Raji (cell line): ENCODE data around the gene OR5F1.

Source experiments
- POLR2A ChIP-seq: IDR thresholded peaks from 2 replicates; pipeline ENCODE4 v1.6.1; 2011; ENCODE audit warnings: low read depth, low read length, control low read depth; ENCODE audit not compliant: insufficient read depth

OR5F1 gene

GRCh38 chr11:55994525-55994924 lies at the start of gene OR5F1:
Gene OR5F1 (minus strand): TSS chr11:55994625. CDS start chr11:55994625, 0 bp downstream.
- TF ChIP-seq POLR2A = no peak

DNA sequence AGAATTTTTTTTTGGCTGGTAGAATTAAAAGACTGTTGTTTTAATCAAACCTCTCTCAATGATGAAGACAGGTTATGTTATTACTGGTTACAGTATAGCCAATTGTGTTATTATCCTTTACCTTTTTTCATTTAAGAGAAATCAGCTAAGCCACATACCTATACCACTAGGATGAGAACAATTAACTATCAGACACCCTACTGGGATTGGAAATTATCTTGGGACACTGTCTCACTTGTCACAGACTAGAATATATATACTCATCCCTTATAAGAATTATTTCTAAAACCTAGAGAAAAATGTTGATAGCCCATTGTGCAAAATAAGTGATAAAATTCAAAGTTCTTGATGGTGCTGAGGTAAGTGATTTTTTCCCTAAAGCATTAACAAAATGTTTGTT lies 32.9 kb upstream of the OR5F1 start, which contains the start of gene OR5AS1:
TSS of gene OR5AS1 (plus strand) at position 301 of the 400 bp plus-strand sequence. CDS start 2,765 bp downstream, outside the sequence.
- no peak for TF ChIP-seq POLR2A

- no peak for TF ChIP-seq POLR2A
Observed at GRCh38 chr11:56013805-56014204, 19.4 kb upstream of the OR5F1 start.

DNA sequence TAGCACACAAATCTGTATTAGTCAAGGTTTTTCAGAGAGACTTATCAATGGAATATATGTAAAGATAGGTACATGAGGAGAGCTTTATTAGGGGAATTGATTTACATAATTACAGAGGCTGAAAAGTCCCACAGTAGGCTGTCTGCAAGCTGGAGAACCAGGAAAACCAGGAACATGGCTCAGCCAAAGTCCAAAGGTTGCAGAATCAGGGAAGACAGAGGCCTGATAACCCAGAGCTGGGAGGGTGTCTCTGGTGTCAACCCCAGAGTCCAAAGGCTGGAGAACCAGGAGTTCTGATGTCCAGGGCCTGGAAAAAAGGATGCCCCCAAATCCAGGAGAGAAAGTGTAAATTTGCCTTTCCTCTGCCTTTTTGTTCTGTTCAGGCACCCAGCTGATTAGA lies 16.3 kb upstream of the OR5F1 start:
- no peak for TF ChIP-seq POLR2A

DNA sequence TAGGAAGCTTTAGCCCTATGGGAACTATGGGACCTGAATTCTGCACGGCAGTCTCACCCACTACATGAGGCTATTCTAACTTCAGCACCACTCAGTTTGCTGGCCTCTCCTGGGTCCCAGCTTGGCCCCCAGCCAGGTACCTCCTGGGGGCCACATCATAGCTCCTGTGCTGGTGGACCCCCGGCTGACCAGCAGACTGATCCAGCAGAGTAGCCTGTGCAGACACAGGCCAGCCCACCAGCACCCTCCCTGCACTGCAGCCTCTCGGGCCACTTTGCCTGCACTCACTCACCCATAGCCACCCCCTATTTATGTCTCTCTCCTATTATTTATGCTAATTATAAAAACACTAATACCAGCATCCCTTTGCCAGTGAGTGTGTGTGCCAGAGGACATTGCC lies 23.5 kb downstream of the OR5F1 start:
- TF ChIP-seq POLR2A = no peak

DNA sequence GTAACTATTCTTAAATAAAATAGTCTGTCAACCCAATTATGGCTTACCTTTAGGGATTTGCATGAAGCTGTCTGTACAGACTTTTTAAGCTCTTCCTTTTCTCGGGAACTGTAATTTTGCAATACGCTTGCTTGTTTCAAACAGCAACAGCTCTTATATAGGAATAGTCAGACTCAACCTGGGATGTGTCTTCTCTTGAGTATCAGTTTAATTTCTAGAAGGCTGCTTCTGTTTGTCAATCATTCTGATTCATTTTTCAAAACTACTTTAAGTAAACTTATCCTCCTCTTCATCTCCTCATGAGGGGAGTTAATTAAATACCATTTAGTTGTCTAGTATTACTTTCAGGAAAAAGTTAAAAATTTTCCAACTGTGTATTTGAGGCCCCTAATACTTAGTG lies 24.6 kb downstream of the OR5F1 start, which contains the start of gene OR10AG1:
TSS of gene OR10AG1 (minus strand) at position 101 of the 400 bp plus-strand sequence. CDS start at position 63, 38 bp downstream.
- TF ChIP-seq POLR2A = no peak

DNA sequence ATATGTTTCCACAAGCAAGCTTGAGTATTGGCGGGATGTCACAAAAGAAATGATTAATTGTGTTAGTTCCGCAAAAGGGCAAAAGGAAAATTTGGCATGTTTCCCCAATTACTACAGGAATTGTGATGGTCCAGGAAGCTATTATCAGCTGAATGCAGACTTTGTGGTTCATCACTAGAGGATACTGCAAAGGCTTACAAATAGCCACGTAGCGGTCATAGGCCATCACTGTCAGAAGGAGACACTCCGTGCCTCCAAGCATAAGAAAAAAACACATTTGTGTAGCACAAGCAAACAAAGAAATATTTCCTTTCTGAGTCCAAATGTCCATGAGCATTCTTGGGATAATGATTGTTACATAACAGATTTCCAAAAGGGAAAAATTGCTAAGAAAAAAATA lies 26.5 kb downstream of the OR5F1 start:
- TF ChIP-seq POLR2A = no peak

DNA sequence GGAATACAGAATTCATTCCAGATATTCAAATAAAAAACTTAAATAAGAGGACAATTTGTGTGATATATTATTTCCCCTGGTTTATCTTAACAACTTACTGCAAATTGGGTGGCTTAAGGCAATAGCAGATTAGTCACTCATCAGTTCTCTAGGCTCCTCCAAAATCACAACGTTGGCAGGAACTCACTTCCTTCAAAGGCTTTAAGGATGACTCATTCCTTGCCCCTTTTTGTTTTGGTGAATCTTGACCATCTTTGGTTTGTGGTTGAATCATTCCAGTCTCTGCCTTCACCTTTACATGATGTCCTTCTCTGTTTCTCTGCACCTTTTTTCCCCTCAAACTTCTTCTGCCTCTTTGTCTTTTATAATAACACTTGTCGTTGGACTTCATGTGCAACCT lies 28.0 kb downstream of the OR5F1 start:
- no peak for TF ChIP-seq POLR2A

GRCh38 chr11:55956521-55956920 lies 37.9 kb downstream of the OR5F1 start:
- TF ChIP-seq POLR2A = no peak

DNA sequence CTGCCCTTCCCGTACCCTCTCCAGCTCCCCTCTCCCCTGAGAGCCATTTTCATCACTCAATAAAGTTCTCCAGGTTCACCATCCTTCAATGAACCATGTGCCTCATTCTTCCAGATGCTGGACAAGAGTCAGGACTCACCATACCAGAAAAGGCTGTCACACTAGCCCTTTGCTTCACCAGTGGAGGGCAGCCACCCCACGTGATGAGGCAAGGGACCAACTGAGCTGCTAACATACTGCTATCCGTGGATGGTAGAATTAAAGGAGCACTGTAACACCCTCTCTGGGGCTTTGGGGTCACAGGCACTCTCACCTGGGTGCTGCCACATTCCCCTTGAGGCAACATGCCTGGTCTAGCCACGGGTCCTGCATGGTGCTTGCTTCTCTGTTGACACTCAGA lies 45.1 kb downstream of the OR5F1 start:
- TF ChIP-seq POLR2A = no peak
